Measurements from ENCODE around the gene TMEM54.
"Not testable (repeated sequence)": the region's sequence is repeated elsewhere in the genome, so short reads cannot be mapped to it uniquely, and the experiment has no call there.

TMEM54 gene

GRCh38 chr1:32919811-32920733, 18.9 kb upstream of the TMEM54 start:
- no peak for DNase-seq (ENCODE audit: low spot score)

DNA sequence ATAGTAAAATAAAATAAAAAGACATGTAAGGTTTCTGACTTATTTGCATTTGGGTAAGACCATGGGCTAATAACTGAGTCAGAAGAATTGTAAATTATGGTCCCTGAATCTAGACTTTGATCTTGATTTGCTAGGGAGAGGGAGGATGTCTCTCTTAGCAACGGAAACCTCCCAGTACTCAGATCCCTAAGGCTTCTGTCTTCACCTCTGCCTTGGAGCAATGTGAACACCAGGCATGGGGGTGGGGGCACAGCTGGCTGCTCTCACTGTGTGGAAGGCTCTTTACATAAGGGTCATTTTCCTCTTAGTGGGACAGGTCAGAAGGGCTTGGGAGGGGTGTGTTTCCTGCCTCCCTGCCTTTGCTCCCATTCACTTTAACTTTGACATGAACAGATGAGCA, 17.0 kb upstream of the TMEM54 start:
- DNase-seq (ENCODE audit: low spot score): no peak

GRCh38 chr1:32917521-32917920, 16.3 kb upstream of the TMEM54 start:
- DNase-seq (ENCODE audit: low spot score): no peak

- DNase-seq (ENCODE audit: low spot score): no peak
Observed at GRCh38 chr1:32915766-32916706, 14.8 kb upstream of the TMEM54 start.

DNA sequence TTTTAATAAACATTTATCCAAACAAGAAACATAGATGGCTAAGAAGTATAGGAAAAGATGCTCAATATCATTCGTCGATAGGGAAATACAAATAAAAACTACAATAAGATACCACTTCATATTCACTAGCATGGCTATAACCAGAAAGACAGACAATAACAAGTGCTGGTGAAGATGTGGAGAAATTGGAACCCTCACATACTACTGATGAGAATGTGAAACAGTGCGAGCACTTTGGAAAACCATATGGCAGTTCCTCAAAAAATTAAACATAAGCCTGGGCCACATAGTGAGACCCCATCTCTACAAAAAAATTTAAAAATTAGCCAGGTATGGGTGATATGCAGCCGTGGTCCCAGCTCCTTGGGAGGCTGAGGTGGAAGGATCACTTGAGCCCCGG, 9.1 kb upstream of the TMEM54 start:
- no peak for DNase-seq (ENCODE audit: low spot score)

DNA sequence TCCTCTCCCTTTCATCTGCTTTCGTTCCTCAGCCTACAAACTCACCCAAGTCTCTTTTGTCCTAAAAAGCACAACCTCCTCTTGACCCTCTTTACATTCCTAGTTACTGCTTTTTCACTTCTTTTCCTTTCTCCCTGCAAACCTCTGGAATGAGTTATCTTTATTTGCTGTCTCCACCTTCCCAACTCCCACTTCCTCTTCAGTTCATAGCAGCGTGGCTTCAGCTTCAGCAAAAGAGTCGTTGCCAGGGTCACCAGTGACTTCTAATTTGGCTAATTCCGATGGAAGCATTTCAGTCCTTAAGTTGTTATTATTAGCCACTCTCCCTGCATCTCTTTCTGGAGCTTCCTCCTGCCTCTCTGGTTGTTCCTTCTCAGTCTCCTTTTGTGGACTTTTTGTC, 6.2 kb upstream of the TMEM54 start:
- no peak for DNase-seq (ENCODE audit: low spot score)

GRCh38 chr1:32906654-32907053, 5.5 kb upstream of the TMEM54 start:
- DNase-seq (ENCODE audit: low spot score): no peak

DNA sequence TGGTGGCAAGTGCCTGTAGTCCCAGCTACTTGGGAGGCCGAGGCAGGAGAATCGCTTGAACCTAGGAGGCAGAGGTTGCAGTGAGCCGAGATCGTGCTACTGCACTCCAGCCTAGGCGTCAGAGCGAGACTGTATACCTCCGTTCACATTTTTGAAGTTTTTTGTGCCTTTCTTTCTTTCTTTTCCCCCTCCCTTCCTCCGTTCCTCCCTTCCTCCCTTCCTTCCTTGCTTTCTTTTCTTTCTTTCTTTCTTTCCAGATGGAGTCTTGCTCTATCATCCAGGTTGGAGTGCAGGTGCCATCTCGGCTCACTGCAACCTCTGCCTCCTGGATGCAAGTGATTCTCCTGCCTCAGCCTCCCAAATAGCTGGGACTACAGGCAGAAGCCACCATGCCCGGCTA, 4.4 kb upstream of the TMEM54 start:
- not testable (repeated sequence) for DNase-seq (ENCODE audit: low spot score)

DNA sequence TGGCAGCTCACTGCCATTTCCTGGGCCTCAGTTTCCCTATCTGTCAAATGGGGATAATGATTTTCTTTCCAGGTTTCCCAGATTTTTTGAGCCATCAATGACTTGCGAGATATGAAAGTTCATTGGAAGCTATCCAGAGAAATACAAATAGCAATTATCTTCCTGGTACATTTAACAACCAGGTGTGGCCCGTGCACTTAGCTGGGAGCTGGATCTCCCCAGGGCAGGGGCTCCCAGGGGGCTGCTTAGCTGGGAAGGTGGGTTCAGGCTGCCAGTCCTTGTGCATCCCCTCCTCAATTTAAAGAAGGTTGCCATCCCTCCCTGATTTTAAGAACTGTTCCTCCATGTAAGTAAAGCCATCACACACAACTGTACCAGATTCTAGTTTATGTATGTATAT, 3.6 kb upstream of the TMEM54 start:
- DNase-seq (ENCODE audit: low spot score): no peak

DNA sequence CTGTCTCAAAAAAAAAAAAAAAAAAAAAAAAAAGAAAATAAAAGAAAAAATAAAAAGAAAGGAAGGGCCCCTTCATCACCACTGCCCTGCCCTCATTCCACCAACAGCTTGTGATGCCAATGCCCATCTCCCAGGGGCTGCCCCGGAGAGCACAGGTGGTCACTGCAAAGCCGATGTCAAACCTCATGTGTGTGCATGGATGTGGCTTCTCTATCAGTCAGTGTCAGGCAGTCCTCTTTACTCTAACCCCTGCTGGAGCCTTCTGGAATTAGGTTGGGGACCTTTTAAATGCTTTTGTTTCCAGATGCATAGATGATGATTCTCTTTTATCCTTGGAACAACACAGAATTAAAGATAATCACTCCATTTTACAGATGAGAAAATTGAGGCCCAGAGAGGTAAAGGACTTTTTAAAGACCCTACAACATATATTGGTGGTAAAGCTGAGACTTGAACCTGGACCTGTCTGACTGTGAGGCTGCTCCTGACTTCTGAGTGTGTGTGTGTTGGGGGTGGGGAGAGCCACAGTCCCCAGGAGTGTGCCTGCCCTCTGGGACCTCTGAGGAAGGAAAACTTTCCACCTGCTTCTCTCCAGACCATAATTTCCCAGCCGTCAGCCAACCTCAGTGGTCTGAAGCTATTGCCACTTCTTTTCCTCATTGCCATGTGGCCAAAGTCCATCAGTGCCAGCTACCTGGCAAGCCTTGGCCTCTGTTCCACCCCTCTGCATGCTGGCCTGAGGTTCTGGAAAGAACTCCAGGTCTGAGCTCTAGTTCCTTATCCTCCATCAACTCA, 3.0 kb upstream of the TMEM54 start:
- no peak for DNase-seq (ENCODE audit: low spot score)

GRCh38 chr1:32902535-32902920, 1.3 kb upstream of the TMEM54 start:
- no peak for DNase-seq (ENCODE audit: low spot score)

DNA sequence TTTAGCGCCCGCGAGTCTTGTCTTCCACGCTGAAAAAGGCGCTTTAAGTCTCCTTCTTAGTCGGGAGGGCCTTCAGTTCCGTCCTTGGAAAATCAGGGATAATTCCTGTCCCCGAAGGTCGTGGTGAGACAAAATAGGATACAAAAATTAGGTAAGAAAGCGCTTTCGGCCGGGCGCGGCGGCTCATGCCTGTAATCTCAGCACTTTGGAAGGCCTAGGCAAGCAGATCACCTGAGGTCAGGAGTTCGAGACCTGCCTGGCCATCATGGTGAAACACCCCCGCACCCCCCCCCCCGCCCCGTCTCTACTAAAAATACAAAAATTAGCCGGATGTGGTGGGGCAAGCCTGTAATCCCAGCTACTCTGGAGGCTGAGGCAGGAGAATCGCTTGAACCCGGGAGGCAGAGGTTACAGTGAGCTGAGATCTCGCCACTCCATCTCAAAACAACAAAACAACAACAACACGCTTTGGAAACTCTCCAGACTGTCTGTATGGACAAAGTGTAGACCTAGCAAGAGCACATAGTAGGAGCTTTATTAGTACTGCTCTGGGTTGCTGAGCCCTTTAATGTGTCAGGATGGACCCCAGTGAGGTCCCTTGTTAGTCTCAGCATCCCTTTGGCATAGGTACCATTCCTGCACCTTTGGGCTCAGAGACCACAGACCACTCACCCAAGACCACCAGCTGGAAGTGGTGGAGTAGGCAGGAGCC, 790 bp upstream of the TMEM54 start:
- DNase-seq (ENCODE audit: low spot score): no peak

- no peak for DNase-seq (ENCODE audit: low spot score)
Observed at GRCh38 chr1:32900371-32900955, 726 bp downstream of the TMEM54 start.

- no peak for DNase-seq (ENCODE audit: low spot score)
Observed at GRCh38 chr1:32899586-32900296, 1.4 kb downstream of the TMEM54 start.

- no peak for DNase-seq (ENCODE audit: low spot score)
Observed at GRCh38 chr1:32898958-32899357, 2.2 kb downstream of the TMEM54 start.

DNA sequence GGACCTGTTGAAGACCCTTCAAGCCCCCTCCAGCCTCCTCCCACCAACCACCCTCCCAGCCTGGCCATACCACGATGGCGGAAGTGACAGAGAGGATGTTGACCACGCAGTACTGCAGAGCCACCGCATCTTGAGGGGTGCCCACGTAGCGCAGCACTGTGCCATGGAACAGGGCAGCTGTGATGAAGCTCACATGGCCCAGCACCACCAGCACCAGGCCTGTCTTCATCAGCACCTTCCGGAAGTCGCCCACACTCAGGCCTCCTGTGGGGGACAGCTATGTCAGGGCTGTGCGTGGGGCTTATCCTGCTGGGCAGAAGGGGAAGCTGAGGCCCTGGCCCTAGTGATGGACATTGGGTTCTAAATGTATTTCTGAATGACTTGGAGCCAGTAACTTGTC, 3.1 kb downstream of the TMEM54 start:
- no peak for DNase-seq (ENCODE audit: low spot score)

GRCh38 chr1:32897082-32898049, 3.8 kb downstream of the TMEM54 start:
- no peak for DNase-seq (ENCODE audit: low spot score)

DNA sequence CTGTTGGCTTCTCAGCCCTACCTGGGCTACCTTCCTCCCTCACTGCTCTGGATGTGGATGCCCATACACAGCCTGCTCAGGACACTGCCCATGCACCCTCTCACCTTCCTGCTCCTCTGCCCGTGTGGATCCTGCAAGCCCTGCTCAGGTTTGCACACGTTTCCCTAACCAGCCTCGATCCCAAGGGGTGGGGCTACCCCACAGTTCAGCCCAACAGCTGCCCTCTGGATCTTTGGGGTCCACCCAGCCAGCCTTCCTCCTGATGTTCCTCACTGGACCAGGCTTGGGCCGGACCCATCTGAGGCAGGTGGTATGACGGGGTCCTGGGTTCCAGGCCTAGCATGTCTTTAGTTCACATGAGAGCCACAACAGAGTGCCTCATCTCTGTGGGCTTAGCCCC, 4.7 kb downstream of the TMEM54 start:
- DNase-seq (ENCODE audit: low spot score): no peak
